IMR-90 (cell line): Measurements from ENCODE around the gene CUL7. TPM values are rescaled to one million over a fixed set of nuclear protein-coding genes. Genes with fewer than 3 reads are reported as not detected.

Source experiments
- ATAC-seq: fragments of 200-7000 bp; cut with Tn5 transposase; 2 replicates; pipeline ENCODE4 v1.9.1; 2020; ENCODE audit warnings: low read depth, mild to moderate bottlenecking, moderate library complexity
- BruUV-seq: library from RNA; stranded (reverse); fragments of 400-500 nt; replicated peaks from 2 replicates; lab custom pipeline; 2021; lab: Mats Ljungman, UMichigan
- CTCF ChIA-PET: fragments of 300-600 bp; formaldehyde crosslinking; extraction: SDS; loops from one replicate; lab custom pipeline; 2021; ENCODE audit warnings: antibody characterized with exemption; lab: Yijun Ruan, JAX
- POLR2A ChIA-PET: fragments of 300-600 bp; sonication (Branson Sonifier 250); formaldehyde crosslinking; loops from one replicate; lab custom pipeline; 2022; ENCODE audit warnings: antibody characterized with exemption; ENCODE audit not compliant: unreplicated experiment; lab: Charles Lee
- DNase-seq: peaks from one replicate; pipeline ENCODE4 v3.0.0; 2013
- H2AFZ ChIP-seq: replicated peaks from 2 replicates; pipeline ENCODE3; 2013; ENCODE audit warnings: low read length, mild to moderate bottlenecking; ENCODE audit not compliant: poor library complexity
- H2AK5ac ChIP-seq: 2 replicates; pipeline ENCODE4 v1.6.1; 2013; ENCODE audit warnings: low read depth, low read length, inconsistent platforms
- H2AK9ac ChIP-seq: replicated peaks from 2 replicates; pipeline ENCODE3; 2013; ENCODE audit warnings: mild to moderate bottlenecking, low read depth, low read length, moderate library complexity; ENCODE audit not compliant: poor library complexity
- H2BK120ac ChIP-seq: 2 replicates; pipeline ENCODE4 v1.6.1; 2013; ENCODE audit warnings: low read depth, low read length, inconsistent platforms
- H2BK15ac ChIP-seq: 3 replicates; pipeline ENCODE4 v1.6.1; 2013; ENCODE audit warnings: low read depth, low read length, inconsistent platforms
- H2BK20ac ChIP-seq: 2 replicates; pipeline ENCODE4 v1.6.1; 2013; ENCODE audit warnings: low read depth, mild to moderate bottlenecking, inconsistent platforms, low read length, moderate library complexity
- H2BK5ac ChIP-seq: 2 replicates; pipeline ENCODE4 v1.6.1; 2013; ENCODE audit warnings: mild to moderate bottlenecking, low read depth, low read length, inconsistent platforms; ENCODE audit not compliant: poor library complexity, severe bottlenecking
- H3K14ac ChIP-seq: replicated peaks from 2 replicates; pipeline ENCODE4 v1.6.1; 2013; ENCODE audit warnings: low read depth, low read length, inconsistent platforms
- H3K18ac ChIP-seq: 2 replicates; pipeline ENCODE4 v1.6.1; 2013; ENCODE audit warnings: low read depth, low read length, control low read depth
- H3K23ac ChIP-seq: 2 replicates; pipeline ENCODE4 v1.6.1; 2013; ENCODE audit warnings: low read depth, low read length, inconsistent platforms
- H3K27ac ChIP-seq: 2 replicates; pipeline ENCODE4 v1.5.1; 2013; ENCODE audit warnings: mild to moderate bottlenecking, control low read depth, low read length; ENCODE audit not compliant: insufficient read depth
- H3K27me3 ChIP-seq: 2 replicates; pipeline ENCODE4 v1.6.1; 2013; ENCODE audit warnings: low read length; ENCODE audit not compliant: control insufficient read depth, insufficient read depth
- H3K36me3 ChIP-seq: 2 replicates; pipeline ENCODE4 v1.6.1; 2013; ENCODE audit warnings: low read length, mixed read lengths; ENCODE audit not compliant: control insufficient read depth, insufficient read depth
- H3K4ac ChIP-seq: 2 replicates; pipeline ENCODE4 v1.6.1; 2013; ENCODE audit warnings: low read depth, low read length, inconsistent platforms
- H3K4me1 ChIP-seq: 2 replicates; pipeline ENCODE4 v1.6.1; 2013; ENCODE audit warnings: low read length, mixed read lengths; ENCODE audit not compliant: control insufficient read depth, insufficient read depth
- H3K4me2 ChIP-seq: 2 replicates; pipeline ENCODE4 v1.6.1; 2013; ENCODE audit warnings: low read depth, mild to moderate bottlenecking, control low read depth, low read length, moderate library complexity
- H3K4me3 ChIP-seq: 2 replicates; pipeline ENCODE4 v1.5.1; 2013; ENCODE audit warnings: low read depth, mild to moderate bottlenecking, control low read depth, low read length, moderate library complexity; ENCODE audit not compliant: insufficient read depth
- H3K56ac ChIP-seq: 2 replicates; pipeline ENCODE4 v1.6.1; 2013; ENCODE audit warnings: low read length, inconsistent platforms; ENCODE audit not compliant: insufficient read depth; ENCODE audit errors: extremely low read depth
- H3K79me1 ChIP-seq, 2 experiments: 2 replicates each; pipeline ENCODE4 v1.6.1; 2013; ENCODE audit warnings: low read length in 2 of 2, inconsistent platforms in 1 of 2, low read depth in 1 of 2
- H3K9ac ChIP-seq: 2 replicates; pipeline ENCODE4 v1.6.1; 2013; ENCODE audit warnings: low read depth, low read length, control low read depth
- H3K9me1 ChIP-seq: 2 replicates; pipeline ENCODE4 v1.6.1; 2013; ENCODE audit warnings: low read length, inconsistent platforms; ENCODE audit not compliant: insufficient read depth
- H3K9me3 ChIP-seq: 2 replicates; pipeline ENCODE4 v1.6.1; 2013; ENCODE audit warnings: low read length; ENCODE audit not compliant: control insufficient read depth, insufficient read depth
- H4K20me1 ChIP-seq: 2 replicates; pipeline ENCODE4 v1.6.1; 2013; ENCODE audit warnings: low read length, inconsistent platforms; ENCODE audit not compliant: insufficient read depth
- H4K5ac ChIP-seq: 2 replicates; pipeline ENCODE4 v1.6.1; 2013; ENCODE audit warnings: mild to moderate bottlenecking, low read depth, low read length, control low read depth
- H4K8ac ChIP-seq, 2 experiments: 2 replicates each; pipeline ENCODE4 v1.6.1; 2013; ENCODE audit warnings: low read depth in 2 of 2, low read length in 2 of 2, control low read depth in 1 of 2, inconsistent platforms in 1 of 2
- H4K91ac ChIP-seq: 2 replicates; pipeline ENCODE4 v1.6.1; 2013; ENCODE audit warnings: low read depth, low read length, inconsistent platforms; ENCODE audit not compliant: insufficient read depth
- MAZ ChIP-seq: IDR thresholded peaks from 2 replicates; pipeline ENCODE4 v1.6.1; 2012; ENCODE audit warnings: low read depth, mild to moderate bottlenecking, low read length, improper control_type of control experiment, moderate library complexity, borderline replicate concordance
- MXI1 ChIP-seq: IDR thresholded peaks from 2 replicates; pipeline ENCODE4 v1.6.1; 2012; ENCODE audit warnings: low read depth, mild to moderate bottlenecking, low read length, moderate library complexity, borderline replicate concordance
- POLR2A ChIP-seq: IDR thresholded peaks from 2 replicates; pipeline ENCODE4 v1.6.1; 2012; ENCODE audit warnings: mild to moderate bottlenecking, low read depth, low read length
- RFX5 ChIP-seq: IDR thresholded peaks from 2 replicates; pipeline ENCODE4 v1.8.0; 2012; ENCODE audit warnings: low read depth, mild to moderate bottlenecking, low read length, moderate library complexity
- SMC3 ChIP-seq: fragments of 150-350 bp; IDR thresholded peaks from 2 replicates; pipeline ENCODE4 v1.6.1; 2016; ENCODE audit warnings: low read depth, mild to moderate bottlenecking, antibody characterized with exemption, low read length, moderate library complexity
- USF2 ChIP-seq: fragments of 150-350 bp; IDR thresholded peaks from 2 replicates; pipeline ENCODE4 v1.6.1; 2017; ENCODE audit warnings: mild to moderate bottlenecking, antibody characterized with exemption, low read length, low read depth
- WGBS, 2 experiments: methylation state at CpG; one replicate each; pipeline versions ENCODE4 v1.1.5 to v1.1.7; 2013; ENCODE audit warnings: missing lambda C conversion rate in 2 of 2; ENCODE audit not compliant: insufficient read length in 1 of 2; ENCODE audit errors: extremely low coverage in 2 of 2; 5-methylcytosine and 5-hydroxymethylcytosine counted together
- dilution Hi-C: fragments of 300-500 bp; cut with HindIII; formaldehyde crosslinking; loops from one replicate; pipeline ENCODE4 v1.14.3; 2018; ENCODE audit warnings: low sequenced_read_pairs; ENCODE audit not compliant: unreplicated experiment
- in situ Hi-C: fragments of 300-500 bp; cut with MboI; formaldehyde crosslinking; loops from 3 replicates; pipeline ENCODE4 v1.14.3; 2019; ENCODE audit warnings: low sequenced_read_pairs, inconsistent platforms, mixed read lengths
- intact Hi-C: fragments of 100-400 bp; cut with micrococcal nuclease; formaldehyde crosslinking; loops from 2 replicates; pipeline ENCODE4 v1.10.0; 2022
- polyA plus RNA-seq, 3 experiments: library from polyadenylated mRNA; depleted of rRNA; stranded (reverse); fragments of >200 nt; gene quantifications; 2 replicates each; pipeline ENCODE4 v1.2.3, GENCODE V29; 2012; ENCODE audit warnings: low replicate concordance in 1 of 3
- total RNA-seq: library from RNA; depleted of rRNA; stranded (reverse); fragments of >200 nt; gene quantifications from 2 replicates; pipeline ENCODE4 v1.2.3, GENCODE V29; 2012
- TF ChIP-seq, protein P1 (sequence below): conservative IDR thresholded peaks from 2 replicates; pipeline ENCODE4 v1.5.1; 2012; ENCODE audit warnings: mild to moderate bottlenecking, low read depth, low read length, improper control_type of control experiment
- TF ChIP-seq, protein P2 (sequence below): fragments of 150-350 bp; IDR thresholded peaks from 2 replicates; pipeline ENCODE4 v1.6.1; 2016; ENCODE audit warnings: low read depth, mild to moderate bottlenecking, low read length, moderate library complexity, borderline replicate concordance

CUL7 gene
- total and polyA plus RNA-seq, 2 of the 4 experiments (the other 2 are of a cell fraction): 38.0 to 39.3 TPM

DNA sequence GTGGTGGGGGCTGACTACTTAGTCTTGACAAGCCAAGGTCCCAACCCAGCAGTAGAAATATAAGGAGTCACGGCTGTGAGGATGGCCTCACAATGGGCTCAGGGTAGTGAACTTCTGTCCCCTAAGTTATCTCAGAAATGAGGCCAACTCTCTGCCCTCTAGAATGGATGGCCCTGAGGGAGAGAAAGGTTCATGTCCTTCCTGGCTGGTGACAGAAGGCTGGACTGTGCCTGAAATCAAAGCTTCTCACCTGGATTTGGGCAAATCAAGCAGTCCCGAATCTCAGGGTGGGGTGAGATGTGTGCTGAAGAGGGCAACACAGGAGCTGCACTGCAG, 19.5 kb downstream of the CUL7 start:
- TF ChIP-seq POLR2A (no peak), MAZ (no peak), SMC3 (no peak), MXI1 (no peak), RFX5 (no peak), USF2 (no peak)
- TF ChIP-seq, protein P1, sequence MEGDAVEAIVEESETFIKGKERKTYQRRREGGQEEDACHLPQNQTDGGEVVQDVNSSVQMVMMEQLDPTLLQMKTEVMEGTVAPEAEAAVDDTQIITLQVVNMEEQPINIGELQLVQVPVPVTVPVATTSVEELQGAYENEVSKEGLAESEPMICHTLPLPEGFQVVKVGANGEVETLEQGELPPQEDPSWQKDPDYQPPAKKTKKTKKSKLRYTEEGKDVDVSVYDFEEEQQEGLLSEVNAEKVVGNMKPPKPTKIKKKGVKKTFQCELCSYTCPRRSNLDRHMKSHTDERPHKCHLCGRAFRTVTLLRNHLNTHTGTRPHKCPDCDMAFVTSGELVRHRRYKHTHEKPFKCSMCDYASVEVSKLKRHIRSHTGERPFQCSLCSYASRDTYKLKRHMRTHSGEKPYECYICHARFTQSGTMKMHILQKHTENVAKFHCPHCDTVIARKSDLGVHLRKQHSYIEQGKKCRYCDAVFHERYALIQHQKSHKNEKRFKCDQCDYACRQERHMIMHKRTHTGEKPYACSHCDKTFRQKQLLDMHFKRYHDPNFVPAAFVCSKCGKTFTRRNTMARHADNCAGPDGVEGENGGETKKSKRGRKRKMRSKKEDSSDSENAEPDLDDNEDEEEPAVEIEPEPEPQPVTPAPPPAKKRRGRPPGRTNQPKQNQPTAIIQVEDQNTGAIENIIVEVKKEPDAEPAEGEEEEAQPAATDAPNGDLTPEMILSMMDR: no peak
- TF ChIP-seq, protein P2, sequence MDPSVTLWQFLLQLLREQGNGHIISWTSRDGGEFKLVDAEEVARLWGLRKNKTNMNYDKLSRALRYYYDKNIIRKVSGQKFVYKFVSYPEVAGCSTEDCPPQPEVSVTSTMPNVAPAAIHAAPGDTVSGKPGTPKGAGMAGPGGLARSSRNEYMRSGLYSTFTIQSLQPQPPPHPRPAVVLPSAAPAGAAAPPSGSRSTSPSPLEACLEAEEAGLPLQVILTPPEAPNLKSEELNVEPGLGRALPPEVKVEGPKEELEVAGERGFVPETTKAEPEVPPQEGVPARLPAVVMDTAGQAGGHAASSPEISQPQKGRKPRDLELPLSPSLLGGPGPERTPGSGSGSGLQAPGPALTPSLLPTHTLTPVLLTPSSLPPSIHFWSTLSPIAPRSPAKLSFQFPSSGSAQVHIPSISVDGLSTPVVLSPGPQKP: no peak
- Histone ChIP-seq H3K36me3 (peaks cover 59% of the 10 kb centered on the region), H3K79me1 (peaks cover 7 to 12% of the 10 kb centered on the region in 2 experiments; a peak in 2 of 4 replicates), H3K27me3 (no peaks in the 10 kb centered on the region), H4K5ac (no peak overlapping the region; the same call in 1 of the 2 replicates), H2BK20ac (no peak overlapping the region), H3K23ac (no peak overlapping the region), H4K91ac (no peak overlapping the region), H3K9me1 (no peaks in the 10 kb centered on the region), H2BK120ac (no peak overlapping the region), H2BK15ac (no peak overlapping the region), H3K56ac (no peak overlapping the region), H2BK5ac (no peak overlapping the region), H2AFZ (no peak overlapping the region), H4K20me1 (peaks cover 4% of the 10 kb centered on the region; the same call in 1 of the 2 replicates), H3K4me1 (no peaks in the 10 kb centered on the region), H2AK9ac (no peak overlapping the region), H3K14ac (no peak overlapping the region), H3K27ac (no peak overlapping the region), H3K4me3 (no peak overlapping the region), H2AK5ac (no peak overlapping the region), H3K4ac (no peak overlapping the region), H3K4me2 (no peak overlapping the region), H3K18ac (no peak overlapping the region), H3K9ac (no peak overlapping the region), H4K8ac (no peak overlapping the region), H3K9me3 (no peaks in the 10 kb centered on the region)
- ATAC-seq (no peak), DNase-seq (no peak)
- ChIA-PET POLR2A (no interaction called here), CTCF (no interaction called here)
- dilution Hi-C loops: no loop called here
- in situ Hi-C loops: no loop called here
- 100% methylated on average over 1 of the region's 2 CpGs; no CpG with 5 or more reads in 1 of the 2 experiments for WGBS, 2 experiments
- BruUV-seq: no TSS peak
- intact Hi-C loops: no loop called here
